Measurements from ENCODE around the gene LHX6. TPM values are rescaled to one million over a fixed set of nuclear protein-coding genes. Genes with fewer than 3 reads are reported as not detected.

The LHX6 gene
- polyA plus RNA-seq, 1 donor from 2014 or later: 0.14 TPM

GRCh38 chr9:122173670-122174069 lies 55.1 kb downstream of the LHX6 start:
- TF ChIP-seq TAF1 (IDR thresholded peaks at IDR 0.05; ENCODE audit: low read depth): no peak
- no peak for TF ChIP-seq POLR2AphosphoS5 (IDR thresholded peaks at IDR 0.05)
- no peak for TF ChIP-seq RAD21 (conservative IDR thresholded peaks at IDR 0.05)
- no peak for TF ChIP-seq EZH2 (IDR thresholded peaks at IDR 0.05; ENCODE audit: borderline replicate concordance, insufficient read depth, low read length, poor library complexity, severe bottlenecking)
- TF ChIP-seq REST (IDR thresholded peaks at IDR 0.05; ENCODE audit: borderline replicate concordance): no peak
- TF ChIP-seq MXI1 (conservative IDR thresholded peaks at IDR 0.05; ENCODE audit: poor library complexity, severe bottlenecking): no peak
- TF ChIP-seq SMC3 (conservative IDR thresholded peaks at IDR 0.05; ENCODE audit: poor library complexity): no peak
- no peak for TF ChIP-seq CTCF (IDR thresholded peaks at IDR 0.05; ENCODE audit: poor library complexity, severe bottlenecking)
- no peak for TF ChIP-seq EP300 (conservative IDR thresholded peaks at IDR 0.05; ENCODE audit: poor library complexity, severe bottlenecking)
- Histone ChIP-seq H3K9ac (ENCODE audit: low read length) (no peak overlapping the region), H3K27me3 (ENCODE audit: insufficient read depth, low read depth, low read length) (no peaks in the 10 kb centered on the region), H3K9me3 (ENCODE audit: low read length) (no peaks in the 10 kb centered on the region), H4K20me1 (ENCODE audit: insufficient read depth) (no peaks in the 10 kb centered on the region), H2AFZ (ENCODE audit: low read depth, low read length) (no peak overlapping the region), H3K4me2 (ENCODE audit: low read length) (no peak overlapping the region), H3K4me3 (ENCODE audit: low read length) (no peak overlapping the region), H3K79me2 (replicated peaks; ENCODE audit: insufficient read depth, low read length) (no peaks in the 10 kb centered on the region), H3K27ac (ENCODE audit: low read length) (no peak overlapping the region), H3F3A (ENCODE audit: insufficient read depth, low read length, poor library complexity, severe bottlenecking) (no peaks in the 10 kb centered on the region), H3K9me2 (ENCODE audit: insufficient read depth, low read length) (no peaks in the 10 kb centered on the region), H3K36me3 (ENCODE audit: insufficient read depth, low read length) (no peaks in the 10 kb centered on the region)

GRCh38 chr9:122172131-122172530 lies 56.6 kb downstream of the LHX6 start:
- no peaks in the 10 kb centered on the region for H3K27me3 ChIP-seq (ENCODE audit: insufficient read depth, low read depth, low read length)
- no peak overlapping the region for H3K4me3 ChIP-seq (ENCODE audit: low read length)
- H3K79me2 ChIP-seq (replicated peaks; ENCODE audit: insufficient read depth, low read length): no peaks in the 10 kb centered on the region
- no peaks in the 10 kb centered on the region for H3K36me3 ChIP-seq (ENCODE audit: insufficient read depth, low read length)
- no peaks in the 10 kb centered on the region for H3F3A ChIP-seq (ENCODE audit: insufficient read depth, low read length, poor library complexity, severe bottlenecking)
- no peak overlapping the region for H3K9ac ChIP-seq (ENCODE audit: low read length)
- no peak overlapping the region for H2AFZ ChIP-seq (ENCODE audit: low read depth, low read length)
- H4K20me1 ChIP-seq (ENCODE audit: insufficient read depth): no peaks in the 10 kb centered on the region
- H3K4me2 ChIP-seq (ENCODE audit: low read length): no peak overlapping the region
- no peak for TF ChIP-seq EZH2 (IDR thresholded peaks at IDR 0.05; ENCODE audit: borderline replicate concordance, insufficient read depth, low read length, poor library complexity, severe bottlenecking)
- TF ChIP-seq EP300 (conservative IDR thresholded peaks at IDR 0.05; ENCODE audit: poor library complexity, severe bottlenecking): no peak
- no peak for TF ChIP-seq MXI1 (conservative IDR thresholded peaks at IDR 0.05; ENCODE audit: poor library complexity, severe bottlenecking)
- no peak for TF ChIP-seq POLR2AphosphoS5 (IDR thresholded peaks at IDR 0.05)
- no peak for TF ChIP-seq RAD21 (conservative IDR thresholded peaks at IDR 0.05)
- TF ChIP-seq REST (IDR thresholded peaks at IDR 0.05; ENCODE audit: borderline replicate concordance): no peak
- TF ChIP-seq CTCF (IDR thresholded peaks at IDR 0.05; ENCODE audit: poor library complexity, severe bottlenecking): no peak
- no peak for TF ChIP-seq SMC3 (conservative IDR thresholded peaks at IDR 0.05; ENCODE audit: poor library complexity)
- TF ChIP-seq TAF1 (IDR thresholded peaks at IDR 0.05; ENCODE audit: low read depth): no peak
- H3K27ac ChIP-seq (ENCODE audit: low read length): no peak overlapping the region
- no peaks in the 10 kb centered on the region for H3K9me3 ChIP-seq (ENCODE audit: low read length)
- H3K9me2 ChIP-seq (ENCODE audit: insufficient read depth, low read length): no peaks in the 10 kb centered on the region
